ENCODE results near the gene STEAP3. TPM values are rescaled to one million over a fixed set of nuclear protein-coding genes. Genes with fewer than 3 reads are reported as not detected.

The STEAP3 gene
- total RNA-seq, 2 donors from 2014 or later, result 26.6 to 52.2 TPM

DNA sequence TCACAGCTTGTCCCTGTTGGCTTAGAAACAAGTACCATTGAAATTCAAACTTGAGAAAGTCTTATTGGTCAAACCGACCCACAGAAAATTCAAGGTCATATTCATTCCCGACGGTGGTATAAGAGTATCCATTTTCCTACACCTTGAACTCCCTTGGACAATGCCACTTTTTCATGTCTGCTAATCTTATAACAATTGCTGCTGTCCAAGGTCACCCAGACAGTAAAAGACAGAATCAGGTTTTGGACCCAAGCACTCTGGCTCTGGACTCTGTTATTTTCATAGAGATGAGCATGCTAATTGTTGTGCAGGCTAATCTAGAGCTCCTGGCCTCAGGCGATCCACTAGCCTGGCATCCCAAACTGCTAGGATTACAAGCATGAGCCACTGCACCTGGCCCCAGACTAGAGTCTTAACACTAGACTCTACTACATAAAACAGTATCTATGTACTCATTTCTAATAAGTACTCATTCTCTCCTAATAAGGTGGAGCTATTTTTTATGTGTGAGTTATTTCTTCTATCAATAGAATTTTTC lies 85.2 kb downstream of the STEAP3 start:
- Histone ChIP-seq H3K9ac (ENCODE audit: low read depth in 2 of 2, low read length in 2 of 2) (no peak overlapping the region), H3K4me3 (no peak overlapping the region), H3K27me3 (no peaks in the 10 kb centered on the region), H3K4me1 (no peaks in the 10 kb centered on the region), H3K27ac (no peak overlapping the region), H3K9me3 (no peaks in the 10 kb centered on the region), H3K36me3 (no peaks in the 10 kb centered on the region)
- DNase-seq, result no peak
- intact Hi-C loops (cut with DNase I), result no loop called here
- TF ChIP-seq CTCF (IDR thresholded peaks at IDR 0.05), result no peak

GRCh38 chr2:119311371-119311770 lies 87.7 kb downstream of the STEAP3 start:
- intact Hi-C loops (cut with DNase I), result loop anchor here (10.0 kb wide), 1 partner anchor 53 kb away; the partner anchor contains the start of genes C2orf76 and DBI
- TF ChIP-seq CTCF (IDR thresholded peaks at IDR 0.05), result no peak
- Histone ChIP-seq H3K4me3 (no peak overlapping the region), H3K27ac (no peak overlapping the region), H3K9me3 (no peaks in the 10 kb centered on the region), H3K36me3 (no peaks in the 10 kb centered on the region), H3K4me1 (no peaks in the 10 kb centered on the region), H3K9ac (ENCODE audit: low read depth in 2 of 2, low read length in 2 of 2) (no peak overlapping the region), H3K27me3 (no peaks in the 10 kb centered on the region)
- DNase-seq, result no peak

GRCh38 chr2:119311831-119312230 lies 88.2 kb downstream of the STEAP3 start:
- no peak for DNase-seq
- intact Hi-C loops (cut with DNase I), result loop anchor here (10.0 kb wide), 1 partner anchor 53 kb away; the partner anchor contains the start of genes C2orf76 and DBI
- Histone ChIP-seq H3K4me1 (no peaks in the 10 kb centered on the region), H3K27ac (no peak overlapping the region), H3K9me3 (no peaks in the 10 kb centered on the region), H3K9ac (ENCODE audit: low read depth in 2 of 2, low read length in 2 of 2) (no peak overlapping the region), H3K4me3 (no peak overlapping the region), H3K27me3 (no peaks in the 10 kb centered on the region), H3K36me3 (no peaks in the 10 kb centered on the region)
- no peak for TF ChIP-seq CTCF (IDR thresholded peaks at IDR 0.05)

Other genes with a start within 250 kb of the STEAP3 start
- not detected for gene C1QL2, start 65.1 kb upstream of the STEAP3 start, total RNA-seq
- 1 to 10 TPM; 4.7 to 6.6 TPM for gene C2orf76, start 143.0 kb downstream of the STEAP3 start, total RNA-seq
- gene DBI, start 143.1 kb downstream of the STEAP3 start, total RNA-seq, result 100 to 1,000 TPM; 275 to 291 TPM
- gene TMEM37, start 208.0 kb downstream of the STEAP3 start, total RNA-seq, result 10 to 100 TPM; 24.3 to 52.1 TPM